ENCODE measurements around the gene PEX3. TPM values are rescaled to one million over a fixed set of nuclear protein-coding genes. Genes with fewer than 3 reads are reported as not detected.
A peak's percentile ranks its signal among the peaks of the same experiment; 100 is the strongest.

PEX3 gene
- total and polyA plus RNA-seq, 2 donors (not counting 1 experiment from before 2014, with no cell fraction given) = 9.3 to 23.2 TPM

GRCh38 chr6:143531720-143532499 lies 81.3 kb downstream of the PEX3 start:
- Histone ChIP-seq H3K9ac (ENCODE audit: low read length) (no peak overlapping the region), H3K27me3 (replicated peaks in 1 of 4; ENCODE audit: control extremely low read depth in 1 of 4, control insufficient read depth in 3 of 4, insufficient read depth in 4 of 4, low read length in 3 of 4) (no peaks in the 10 kb centered on the region), H3K27ac (ENCODE audit: low read length in 2 of 2) (no peak overlapping the region), H3K4me2 (replicated peaks; ENCODE audit: low read depth, low read length, poor library complexity, severe bottlenecking) (no peak overlapping the region), H2AFZ (ENCODE audit: insufficient read depth, low read depth, low read length, poor library complexity, severe bottlenecking) (no peak overlapping the region), H3K9me3 (ENCODE audit: control extremely low read depth in 1 of 3, control insufficient read depth in 2 of 3, insufficient read depth in 1 of 3, low read length in 2 of 3) (no peaks in the 10 kb centered on the region), H4K20me1 (ENCODE audit: control insufficient read depth, insufficient read depth, low read length, poor library complexity, severe bottlenecking) (no peaks in the 10 kb centered on the region), H3K36me3 (replicated peaks in 1 of 2; ENCODE audit: control extremely low read depth in 1 of 2, control insufficient read depth in 1 of 2, extremely low read depth in 1 of 2, insufficient read depth in 2 of 2, low read length in 1 of 2) (no peaks in the 10 kb centered on the region), H3K4me1 (ENCODE audit: control insufficient read depth in 2 of 2, insufficient read depth in 2 of 2, low read length in 2 of 2) (peaks cover 25 to 27% of the 10 kb centered on the region in 2 donors), H3K4me3 (ENCODE audit: control extremely low read depth in 1 of 5, extremely low read depth in 1 of 5, insufficient read depth in 1 of 5, low read depth in 2 of 5, low read length in 4 of 5) (no peak overlapping the region), H3K79me2 (ENCODE audit: control insufficient read depth, insufficient read depth, low read length) (no peaks in the 10 kb centered on the region)
- POLR2A ChIA-PET = no interaction called here
- intact Hi-C loops (cut with micrococcal nuclease) = no loop called here
- CTCF ChIA-PET = interaction anchor here (1.4 to 1.6 kb wide), 2 partner anchors 19 to 43 kb away, joined by 4 to 6 read pairs; no protein-coding TSS in a partner anchor
- Mint-ChIP-seq H3K4me1 (peaks cover 26% of the 10 kb centered on the region), H3K9me3 (ENCODE audit: insufficient read depth) (no peaks in the 10 kb centered on the region), H3K27me3 (no peaks in the 10 kb centered on the region), H3K4me3 (no peak overlapping the region), H3K27ac (no peak overlapping the region)
- 96% methylated on average over 3 of the region's 5 CpGs for WGBS (ENCODE audit: insufficient coverage)
- ATAC-seq (ENCODE audit: low read depth) = no peak
- no peak for DNase-seq
- TF ChIP-seq, protein P1, sequence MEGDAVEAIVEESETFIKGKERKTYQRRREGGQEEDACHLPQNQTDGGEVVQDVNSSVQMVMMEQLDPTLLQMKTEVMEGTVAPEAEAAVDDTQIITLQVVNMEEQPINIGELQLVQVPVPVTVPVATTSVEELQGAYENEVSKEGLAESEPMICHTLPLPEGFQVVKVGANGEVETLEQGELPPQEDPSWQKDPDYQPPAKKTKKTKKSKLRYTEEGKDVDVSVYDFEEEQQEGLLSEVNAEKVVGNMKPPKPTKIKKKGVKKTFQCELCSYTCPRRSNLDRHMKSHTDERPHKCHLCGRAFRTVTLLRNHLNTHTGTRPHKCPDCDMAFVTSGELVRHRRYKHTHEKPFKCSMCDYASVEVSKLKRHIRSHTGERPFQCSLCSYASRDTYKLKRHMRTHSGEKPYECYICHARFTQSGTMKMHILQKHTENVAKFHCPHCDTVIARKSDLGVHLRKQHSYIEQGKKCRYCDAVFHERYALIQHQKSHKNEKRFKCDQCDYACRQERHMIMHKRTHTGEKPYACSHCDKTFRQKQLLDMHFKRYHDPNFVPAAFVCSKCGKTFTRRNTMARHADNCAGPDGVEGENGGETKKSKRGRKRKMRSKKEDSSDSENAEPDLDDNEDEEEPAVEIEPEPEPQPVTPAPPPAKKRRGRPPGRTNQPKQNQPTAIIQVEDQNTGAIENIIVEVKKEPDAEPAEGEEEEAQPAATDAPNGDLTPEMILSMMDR (IDR thresholded peaks at IDR 0.05) = no peak
- no peak for TF ChIP-seq EZH2 (IDR thresholded peaks at IDR 0.05; ENCODE audit: borderline replicate concordance, insufficient read depth, low read depth, low read length, poor library complexity, severe bottlenecking)

- Histone ChIP-seq H3K9me3 (ENCODE audit: control extremely low read depth in 1 of 3, control insufficient read depth in 2 of 3, insufficient read depth in 1 of 3, low read length in 2 of 3) (no peaks in the 10 kb centered on the region), H3K27ac (ENCODE audit: low read length in 2 of 2) (peak overlapping the region in 1 of 2 donors; percentile 8), H3K4me3 (ENCODE audit: control extremely low read depth in 1 of 5, extremely low read depth in 1 of 5, insufficient read depth in 1 of 5, low read depth in 2 of 5, low read length in 4 of 5) (no peak overlapping the region), H3K4me1 (ENCODE audit: control insufficient read depth in 2 of 2, insufficient read depth in 2 of 2, low read length in 2 of 2) (peaks cover 22 to 31% of the 10 kb centered on the region in 2 donors), H3K27me3 (replicated peaks in 1 of 4; ENCODE audit: control extremely low read depth in 1 of 4, control insufficient read depth in 3 of 4, insufficient read depth in 4 of 4, low read length in 3 of 4) (no peaks in the 10 kb centered on the region), H3K4me2 (replicated peaks; ENCODE audit: low read depth, low read length, poor library complexity, severe bottlenecking) (peak overlapping the region; percentile 39), H3K79me2 (ENCODE audit: control insufficient read depth, insufficient read depth, low read length) (no peaks in the 10 kb centered on the region), H3K9ac (ENCODE audit: low read length) (no peak overlapping the region), H4K20me1 (ENCODE audit: control insufficient read depth, insufficient read depth, low read length, poor library complexity, severe bottlenecking) (no peaks in the 10 kb centered on the region), H3K36me3 (replicated peaks in 1 of 2; ENCODE audit: control extremely low read depth in 1 of 2, control insufficient read depth in 1 of 2, extremely low read depth in 1 of 2, insufficient read depth in 2 of 2, low read length in 1 of 2) (no peaks in the 10 kb centered on the region), H2AFZ (ENCODE audit: insufficient read depth, low read depth, low read length, poor library complexity, severe bottlenecking) (peak overlapping the region; percentile 32)
- Mint-ChIP-seq H3K9me3 (ENCODE audit: insufficient read depth) (no peaks in the 10 kb centered on the region), H3K4me1 (peaks cover 29% of the 10 kb centered on the region), H3K27ac (peak overlapping the region; percentile 73), H3K4me3 (peak overlapping the region; percentile 38), H3K27me3 (no peaks in the 10 kb centered on the region)
- DNase-seq (no peak), ATAC-seq (ENCODE audit: low read depth) (no peak)
- intact Hi-C loops (cut with micrococcal nuclease) = loop anchor here (5.0 kb wide), 1 partner anchor 37 kb away; no protein-coding TSS in a partner anchor
- ChIA-PET CTCF (interaction anchor here (0.8 to 3.7 kb wide), 4 partner anchors 15 to 84 kb away, joined by 3 to 26 read pairs (median 3); partner anchors contain the start of genes ADAT2, FUCA2 and PEX3), POLR2A (no interaction called here)
- 63% methylated on average over 2 of the region's 5 CpGs for WGBS (ENCODE audit: insufficient coverage)
- TF ChIP-seq, protein P1 (IDR thresholded peaks at IDR 0.05) = no peak
- no peak for TF ChIP-seq EZH2 (IDR thresholded peaks at IDR 0.05; ENCODE audit: borderline replicate concordance, insufficient read depth, low read depth, low read length, poor library complexity, severe bottlenecking)
Observed at GRCh38 chr6:143535189-143535614, 84.6 kb downstream of the PEX3 start.
